ENCODE measurements around the gene ANKRD13B.

The ANKRD13B gene

GRCh38 chr17:29596811-29597210 is 3.9 kb downstream of the ANKRD13B start:
- FAIRE-seq = no peak

DNA sequence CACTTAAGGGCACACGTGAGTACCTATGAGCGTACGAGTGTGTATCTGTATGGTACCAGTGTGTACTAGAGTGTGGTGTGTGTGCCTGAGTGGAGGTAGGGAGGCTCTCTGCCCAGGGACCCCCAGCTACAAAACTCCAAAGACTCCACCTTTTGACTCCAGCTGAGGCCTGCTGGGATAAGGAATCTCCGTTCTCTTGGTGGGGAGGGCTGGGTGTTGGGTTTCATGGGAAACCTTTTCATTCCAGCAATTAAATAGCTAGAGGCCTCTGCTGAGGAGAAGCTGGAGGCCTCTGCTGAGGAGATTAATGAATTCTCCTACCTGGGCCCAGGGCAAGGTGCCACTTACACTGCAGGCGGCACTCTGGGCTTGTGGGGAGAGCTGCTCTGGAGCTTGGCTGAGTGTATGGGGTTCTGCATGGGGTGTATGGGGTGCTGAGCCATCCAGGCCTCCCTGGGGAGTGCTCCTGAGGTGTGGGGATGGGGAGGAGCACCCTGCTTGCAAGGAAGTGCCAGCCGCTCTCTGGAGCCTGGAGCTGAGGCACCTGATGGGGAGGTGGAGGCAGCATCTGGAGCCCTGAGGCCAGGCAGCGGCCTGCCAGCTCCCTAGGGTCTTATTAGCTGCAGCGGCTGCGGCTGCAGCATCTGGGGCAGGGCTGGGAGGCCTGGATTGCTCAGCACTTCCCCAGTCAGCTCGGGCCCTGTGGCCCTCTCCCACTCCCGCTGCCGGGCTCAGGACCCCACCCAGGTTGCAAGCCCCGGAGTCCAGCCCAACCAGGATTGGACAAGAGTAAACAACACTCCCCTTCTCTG is 4.6 kb downstream of the ANKRD13B start:
- no peak for FAIRE-seq

- FAIRE-seq = no peak
Observed at GRCh38 chr17:29603109-29603674, 10.3 kb downstream of the ANKRD13B start.

DNA sequence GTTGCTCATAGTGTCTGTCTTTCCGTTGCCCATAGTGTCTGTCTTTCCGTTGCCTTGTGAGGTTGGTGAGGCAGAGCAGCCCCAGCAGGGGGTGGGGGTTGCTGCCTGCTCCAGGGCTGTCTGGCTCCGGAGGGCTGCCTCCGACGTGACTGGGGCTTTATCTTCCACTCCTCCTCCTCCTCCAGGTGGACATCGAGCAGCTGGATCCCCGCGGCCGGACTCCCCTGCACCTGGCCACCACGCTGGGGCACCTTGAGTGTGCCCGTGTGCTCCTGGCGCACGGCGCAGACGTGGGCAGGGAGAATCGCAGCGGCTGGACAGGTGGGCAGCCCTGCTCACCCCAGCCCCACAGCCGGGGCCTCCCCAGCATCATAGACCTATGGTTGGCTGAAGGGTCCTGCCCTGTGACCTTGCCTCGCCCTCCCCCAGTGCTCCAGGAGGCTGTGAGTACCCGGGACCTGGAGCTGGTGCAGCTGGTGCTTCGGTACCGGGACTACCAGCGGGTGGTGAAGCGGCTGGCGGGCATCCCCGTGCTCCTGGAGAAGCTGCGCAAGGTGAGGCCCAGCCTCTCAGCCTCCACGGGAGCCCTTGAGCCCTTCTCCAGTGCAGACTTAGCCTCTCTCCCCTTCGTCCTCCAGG is 14.7 kb downstream of the ANKRD13B start:
- no peak for FAIRE-seq

- no peak for FAIRE-seq
Observed at GRCh38 chr17:29608986-29609385, 16.1 kb downstream of the ANKRD13B start.

- no peak for FAIRE-seq
Observed at GRCh38 chr17:29610395-29610794, 17.5 kb downstream of the ANKRD13B start.

GRCh38 chr17:29611351-29612093 is 18.6 kb downstream of the ANKRD13B start:
- no peak for FAIRE-seq

DNA sequence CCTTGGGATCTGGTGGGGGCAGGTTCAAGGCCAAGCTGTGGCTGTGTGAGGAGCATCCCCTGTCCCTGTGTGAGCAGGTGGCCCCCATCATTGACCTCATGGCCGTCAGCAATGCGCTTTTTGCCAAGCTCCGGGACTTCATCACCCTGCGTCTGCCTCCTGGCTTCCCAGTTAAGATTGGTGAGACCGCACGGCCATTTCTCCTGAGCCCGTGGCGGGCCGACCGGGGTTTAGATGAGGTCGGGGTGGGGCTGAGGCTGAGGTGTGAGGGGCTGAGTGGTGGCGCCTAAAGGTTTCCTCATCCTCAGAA is 19.1 kb downstream of the ANKRD13B start:
- FAIRE-seq = no peak

GRCh38 chr17:29612404-29613280 is 19.7 kb downstream of the ANKRD13B start:
- no peak for FAIRE-seq

DNA sequence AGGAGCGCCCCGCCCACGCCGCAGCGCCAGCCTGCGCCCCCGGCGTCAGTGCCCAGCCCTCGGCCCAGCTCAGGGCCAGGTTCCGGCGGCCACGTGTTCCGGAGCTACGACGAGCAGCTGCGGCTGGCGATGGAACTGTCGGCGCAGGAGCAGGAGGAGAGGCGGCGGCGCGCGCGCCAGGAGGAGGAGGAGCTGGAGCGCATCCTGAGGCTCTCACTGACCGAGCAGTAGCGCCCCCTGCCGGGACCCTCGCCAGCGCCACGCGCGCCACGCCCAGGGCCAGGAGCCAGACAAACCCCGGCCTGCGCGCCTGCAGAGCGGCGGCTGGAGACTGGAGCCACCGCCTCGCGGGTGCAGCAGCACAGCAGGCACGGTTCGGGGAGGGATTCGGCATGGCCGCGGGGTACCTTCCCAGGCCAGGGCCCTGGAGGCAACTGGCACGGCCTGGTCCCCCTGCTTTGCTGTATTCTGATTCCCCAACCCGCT is 20.5 kb downstream of the ANKRD13B start:
- FAIRE-seq = no peak

DNA sequence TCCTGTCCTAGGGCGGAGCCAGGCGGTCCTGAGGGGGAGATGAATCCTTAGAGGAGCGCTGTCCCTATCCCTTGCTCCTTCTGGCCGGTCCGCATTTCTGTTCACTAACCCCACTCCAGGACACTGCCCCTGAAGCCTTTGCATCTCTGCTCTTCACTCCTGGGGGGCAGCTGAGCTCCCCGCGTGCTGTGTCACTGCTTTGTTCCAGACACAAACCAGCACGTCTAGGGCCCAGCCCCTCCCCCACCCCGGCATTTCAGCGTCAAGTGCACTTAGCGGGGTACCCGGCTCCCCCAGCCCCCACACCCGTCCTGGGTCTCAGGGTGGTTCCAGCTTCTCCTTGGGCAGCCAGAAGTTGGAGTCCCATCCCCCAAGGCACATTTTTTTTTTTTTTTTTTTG is 20.9 kb downstream of the ANKRD13B start:
- FAIRE-seq = no peak

DNA sequence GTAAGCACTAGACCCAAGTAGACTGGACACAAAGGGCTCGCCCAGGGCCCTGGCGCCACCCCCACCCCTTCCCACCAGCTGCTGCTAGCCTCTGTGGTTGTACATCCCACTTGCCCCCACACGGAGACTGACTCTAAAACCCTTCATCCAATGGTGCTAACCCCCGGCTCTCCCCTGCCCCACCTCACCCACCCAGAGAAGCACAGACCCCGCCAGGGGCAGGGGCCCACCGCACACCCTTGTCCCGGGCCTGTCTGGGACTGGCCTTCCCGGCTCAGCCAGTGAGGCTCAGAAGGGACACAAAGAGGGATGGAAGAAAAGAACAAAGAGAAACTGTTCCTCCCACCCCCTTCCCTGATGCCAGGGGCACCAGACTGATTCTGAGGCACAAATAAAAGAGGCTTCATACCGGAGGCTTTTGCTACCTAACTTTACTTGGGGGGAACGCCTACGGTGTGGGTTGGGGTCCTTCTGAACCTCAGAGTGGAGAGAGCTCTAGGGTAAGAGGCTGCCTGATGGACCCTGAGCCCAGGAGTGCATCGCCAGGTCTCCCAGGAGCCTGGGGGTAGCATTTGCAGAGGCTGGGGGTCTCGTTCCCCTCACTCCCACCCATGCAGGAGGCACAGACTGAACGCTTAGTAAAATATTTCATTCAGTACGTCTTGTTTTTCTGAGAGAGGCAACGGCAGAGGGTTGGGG is 21.6 kb downstream of the ANKRD13B start:
- FAIRE-seq = no peak

- no peak for FAIRE-seq
Observed at GRCh38 chr17:29615048-29615385, 22.1 kb downstream of the ANKRD13B start.

- no peak for FAIRE-seq
Observed at GRCh38 chr17:29615492-29616299, 22.8 kb downstream of the ANKRD13B start.

GRCh38 chr17:29616300-29617048 is 23.5 kb downstream of the ANKRD13B start:
- no peak for FAIRE-seq

- no peak for FAIRE-seq
Observed at GRCh38 chr17:29617125-29617480, 24.2 kb downstream of the ANKRD13B start.

DNA sequence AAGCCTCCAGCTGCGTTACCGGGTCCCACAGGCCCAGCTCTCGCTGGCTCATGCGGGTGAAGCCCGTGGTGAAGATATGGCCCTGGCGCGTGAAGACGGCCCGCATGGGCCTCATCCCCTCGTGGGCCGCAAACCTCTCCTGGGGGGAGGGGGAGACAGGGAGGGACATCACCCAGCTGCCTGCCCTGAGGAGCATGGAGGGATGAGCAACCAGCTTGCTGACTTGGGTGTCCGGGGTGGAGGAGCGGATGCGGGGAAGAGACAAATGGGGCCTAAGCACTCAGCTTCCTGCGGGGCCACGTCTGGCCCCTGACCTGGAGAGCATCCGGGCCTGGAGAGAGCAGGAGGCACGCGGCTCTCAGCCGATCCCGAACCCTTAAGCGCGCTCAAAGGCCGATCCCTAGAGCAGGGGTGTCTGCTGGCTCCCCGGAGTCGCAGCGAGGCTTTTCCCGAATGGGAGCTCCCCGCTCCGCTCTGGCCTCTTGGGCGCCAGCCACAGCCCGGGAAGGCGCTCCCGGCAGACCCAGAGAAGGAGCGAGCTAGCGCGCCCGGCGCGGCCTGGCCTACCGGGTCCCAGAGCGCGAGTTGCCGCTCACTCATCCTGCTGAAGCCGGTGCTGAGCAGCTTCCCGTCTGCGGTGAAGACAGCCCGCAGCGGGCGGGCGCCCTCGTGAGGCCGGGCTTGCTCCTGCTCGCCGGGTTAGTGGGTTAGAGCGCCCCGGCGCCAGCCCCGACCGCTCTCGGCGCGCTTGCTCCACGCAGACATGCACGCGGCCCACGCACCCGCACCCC is 24.7 kb downstream of the ANKRD13B start:
- no peak for FAIRE-seq

DNA sequence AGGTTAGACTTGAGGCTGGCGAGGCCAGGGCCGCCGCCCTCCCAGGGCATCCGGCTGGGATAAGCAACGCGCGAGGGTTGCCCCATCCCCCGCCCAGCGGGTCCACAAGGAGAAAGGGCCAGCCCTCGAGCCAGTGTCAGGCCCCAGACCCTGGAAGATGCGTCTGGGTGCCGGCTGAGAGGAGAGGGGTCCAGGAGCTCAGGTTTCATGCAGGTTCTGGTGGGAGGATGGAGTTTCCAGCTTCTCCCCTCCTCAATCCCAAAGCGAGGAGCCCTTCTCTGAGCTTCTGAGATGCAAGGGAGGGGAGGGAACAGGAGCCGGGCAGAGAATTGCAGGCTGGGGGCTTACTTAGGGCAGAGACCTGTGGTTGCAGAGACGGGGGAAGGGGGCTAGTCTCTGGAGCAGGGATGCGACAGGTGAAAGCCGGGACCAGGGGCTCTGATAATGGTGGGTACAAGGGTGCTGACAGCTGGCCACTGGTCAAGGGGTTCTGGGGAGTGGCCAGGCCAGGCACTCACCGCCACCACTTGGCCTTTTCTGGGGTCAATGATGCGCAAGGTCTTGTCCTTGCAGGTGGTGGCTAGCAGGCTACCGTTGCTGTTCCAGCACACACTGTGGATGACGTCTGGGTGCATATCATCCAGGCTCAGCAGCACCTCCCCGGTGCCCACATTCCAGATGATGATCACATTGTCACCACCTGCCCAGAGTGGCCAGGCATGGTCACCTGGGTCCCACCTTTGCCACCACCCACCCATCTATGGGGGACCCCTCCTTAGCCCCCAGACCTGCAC is 25.5 kb downstream of the ANKRD13B start:
- no peak for FAIRE-seq

- no peak for FAIRE-seq
Observed at GRCh38 chr17:29619251-29619650, 26.3 kb downstream of the ANKRD13B start.

Data from endometrium (tissue), 2 donors.